HG03103 (cell line): Measurements from ENCODE around the gene DCAF5.

Experiments
- ATAC-seq: cut with Tn5 transposase; IDR thresholded peaks from one replicate; pipeline ENCODE4 v1.9.1; 2021; ENCODE audit warnings: low read depth; ENCODE audit not compliant: unreplicated experiment

Gene DCAF5

GRCh38 chr14:69149461-69150244 is 3.3 kb downstream of the DCAF5 start:
- no peak for ATAC-seq

GRCh38 chr14:69142101-69142500 is 10.8 kb downstream of the DCAF5 start:
- ATAC-seq, result no peak

- no peak for ATAC-seq
These were observed 11.4 kb downstream of the DCAF5 start for GRCh38 chr14:69141550-69141949.

- no peak for ATAC-seq
These were observed 13.2 kb downstream of the DCAF5 start for GRCh38 chr14:69139743-69140142.

GRCh38 chr14:69137843-69138535 is 14.9 kb downstream of the DCAF5 start:
- no peak for ATAC-seq

- ATAC-seq, result no peak
These were observed 15.5 kb downstream of the DCAF5 start for GRCh38 chr14:69137416-69137815.

GRCh38 chr14:69135133-69135532 is 17.8 kb downstream of the DCAF5 start:
- no peak for ATAC-seq

- no peak for ATAC-seq
These were observed 19.5 kb downstream of the DCAF5 start for GRCh38 chr14:69133206-69134125.

- no peak for ATAC-seq
These were observed 20.3 kb downstream of the DCAF5 start for GRCh38 chr14:69132513-69133181.

- no peak for ATAC-seq
These were observed 21.7 kb downstream of the DCAF5 start for GRCh38 chr14:69131176-69131575.

GRCh38 chr14:69129264-69129880 is 23.5 kb downstream of the DCAF5 start:
- ATAC-seq, result no peak

- ATAC-seq, result no peak
These were observed 34.6 kb downstream of the DCAF5 start for GRCh38 chr14:69118305-69118704.

- ATAC-seq, result no peak
These were observed 35.7 kb downstream of the DCAF5 start for GRCh38 chr14:69117020-69117767.

- ATAC-seq, result no peak
These were observed 37.3 kb downstream of the DCAF5 start for GRCh38 chr14:69115407-69116185.

GRCh38 chr14:69114763-69115162 is 38.2 kb downstream of the DCAF5 start:
- no peak for ATAC-seq

GRCh38 chr14:69108358-69108757 is 44.6 kb downstream of the DCAF5 start:
- ATAC-seq, result no peak

GRCh38 chr14:69107407-69108003 is 45.4 kb downstream of the DCAF5 start:
- no peak for ATAC-seq

- ATAC-seq, result no peak
These were observed 46.5 kb downstream of the DCAF5 start for GRCh38 chr14:69106451-69106850.
